ENCODE results near the gene LUZP2.

- TF ChIP-seq CTCF (IDR thresholded peaks at IDR 0.05) (no peak), POLR2A (IDR thresholded peaks at IDR 0.05) (no peak), POLR2AphosphoS5 (IDR thresholded peaks at IDR 0.05) (no peak)
Observed at GRCh38 chr11:24524156-24524555, 27.3 kb downstream of the LUZP2 start.
